NT2/D1 (cell line): ENCODE data around the gene DENND1C.

Experiments used
- SUZ12 ChIP-seq: IDR thresholded peaks from 2 replicates; pipeline ENCODE4 v1.6.1; 2011; ENCODE audit not compliant: insufficient read length, insufficient read depth; ENCODE audit errors: extremely low read depth
- YY1 ChIP-seq: IDR thresholded peaks from 2 replicates; pipeline ENCODE4 v1.6.1; 2011; ENCODE audit not compliant: insufficient read length, insufficient read depth
- ZNF274 ChIP-seq: IDR thresholded peaks from 2 replicates; pipeline ENCODE4 v1.6.1; 2011; ENCODE audit warnings: mild to moderate bottlenecking, low read depth, low read length

DNA sequence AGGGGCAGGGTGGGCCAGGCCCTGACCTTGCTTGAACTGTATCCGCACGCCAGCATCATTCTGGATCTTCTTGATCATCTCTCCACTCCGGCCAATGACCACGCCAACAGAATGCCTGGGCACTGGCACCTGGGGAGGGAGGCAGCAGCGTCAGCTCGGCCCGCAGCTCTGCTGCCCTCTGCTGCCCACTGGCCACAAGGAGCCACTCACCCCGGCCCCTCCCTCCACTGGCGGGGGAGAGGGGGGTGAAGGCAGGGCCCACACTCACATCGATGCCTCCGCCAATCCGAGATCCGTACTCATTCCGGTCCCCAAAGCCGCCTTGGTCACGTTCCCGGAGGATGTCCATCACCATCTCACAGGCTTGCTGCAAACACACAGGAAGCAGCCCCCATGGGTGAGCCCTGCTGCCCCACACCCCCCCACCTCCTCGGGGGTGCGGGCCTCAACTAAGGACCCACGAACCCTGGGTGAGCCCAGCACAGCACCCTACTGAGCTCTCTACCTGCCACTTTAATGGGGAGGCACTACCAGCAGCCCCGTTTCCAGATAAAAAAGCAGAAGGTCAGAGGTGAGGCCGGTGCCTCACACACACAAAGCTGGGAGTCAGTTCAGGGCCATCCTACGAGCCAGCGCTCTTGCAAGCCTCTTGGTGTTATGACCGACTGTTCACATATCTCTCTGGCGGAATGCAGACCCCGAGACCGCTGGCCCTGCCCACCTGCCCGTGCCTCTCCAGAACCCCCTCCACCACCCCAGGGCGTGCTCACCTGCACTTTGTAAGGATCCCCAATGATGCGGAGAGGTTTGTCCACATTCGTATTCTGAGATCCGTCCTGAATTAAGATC is 63.6 kb downstream of the DENND1C start:
- TF ChIP-seq ZNF274 (no peak), YY1 (no peak), SUZ12 (no peak)
